Prostate gland (tissue), 2 donors: ENCODE data around the gene SMIM41. TPM values are rescaled to one million over a fixed set of nuclear protein-coding genes. Genes with fewer than 3 reads are reported as not detected.
A peak's percentile ranks its signal among the peaks of the same experiment; 100 is the strongest.

Experiments
- DNase-seq: peaks from one replicate; pipeline ENCODE4 v3.0.0-alpha.2; 2019; ENCODE audit warnings: low spot score
- H3K27ac ChIP-seq, 2 donors: fragments of 200-600 bp; sonication (generic); 2 replicates each; pipeline ENCODE4 v1.5.1; 2017 to 2019
- H3K27me3 ChIP-seq: fragments of 200-600 bp; sonication (generic); replicated peaks from 2 replicates; pipeline ENCODE4 v1.5.1; 2019; ENCODE audit not compliant: insufficient read depth
- H3K36me3 ChIP-seq, 2 donors: fragments of 200-600 bp; sonication (generic); 1 replicate in 1 of 2; 2 replicates in 1 of 2; pipeline versions ENCODE4 v1.5.1 to v1.8.1; 2017 to 2019
- H3K4me1 ChIP-seq: fragments of 200-600 bp; sonication (generic); replicated peaks from 2 replicates; pipeline ENCODE4 v1.5.1; 2019
- H3K4me3 ChIP-seq, 2 donors: fragments of 200-600 bp; sonication (generic); 2 replicates each; pipeline ENCODE4 v1.5.1; 2017 to 2019
- H3K9me3 ChIP-seq: fragments of 200-600 bp; sonication (generic); 2 replicates; pipeline ENCODE4 v1.5.1; 2017
- CTCF ChIP-seq, 4 experiments: fragments of 200-600 bp in 2 of 4; fragments of 450-650 bp in 2 of 4; sonication (generic) in 2 of 4; IDR thresholded peaks; 1 replicate in 3 of 4; 2 replicates in 1 of 4; pipeline ENCODE4 v1.5.1; 2016 to 2019; ENCODE audit warnings: antibody characterized with exemption in 4 of 4, mild to moderate bottlenecking in 2 of 4, moderate library complexity in 2 of 4
- POLR2A ChIP-seq: fragments of 450-650 bp; IDR thresholded peaks from one replicate; pipeline ENCODE4 v1.6.1; 2016; ENCODE audit warnings: antibody characterized with exemption, mild to moderate bottlenecking
- POLR2AphosphoS5 ChIP-seq: sonication (generic); formaldehyde crosslinking; IDR thresholded peaks from one replicate; pipeline ENCODE4 v1.6.1; 2017; ENCODE audit warnings: antibody characterized with exemption
- WGBS: methylation state at CpG from one replicate; pipeline ENCODE4 v1.1.5; 2018; 5-methylcytosine and 5-hydroxymethylcytosine counted together
- intact Hi-C: fragments of 100-400 bp; cut with DNase I; formaldehyde crosslinking; loops from one replicate; pipeline ENCODE4 v1.14.2; 2022
- total RNA-seq, 2 donors: library from RNA; depleted of rRNA; stranded (reverse); fragments of >200 nt; gene quantifications; one replicate each; pipeline ENCODE4 v1.1.0, GENCODE V29; 2016

Gene SMIM41
- total RNA-seq, 2 donors from 2014 or later: 7.5 to 30.2 TPM

GRCh38 chr12:52141875-52142274 is 62.4 kb downstream of the SMIM41 start:
- 95% methylated on average over 8 of the region's 8 CpGs for WGBS
- no peak overlapping the region for H3K27ac ChIP-seq
- intact Hi-C loops: no loop called here
- H3K4me3 ChIP-seq: no peak overlapping the region
- H3K4me1 ChIP-seq: peaks cover 26% of the 10 kb centered on the region
- no peak for DNase-seq
- H3K36me3 ChIP-seq: no peaks in the 10 kb centered on the region
- H3K27me3 ChIP-seq: no peaks in the 10 kb centered on the region
- no peaks in the 10 kb centered on the region for H3K9me3 ChIP-seq
- no peak for TF ChIP-seq CTCF (IDR thresholded peaks at IDR 0.05)
- TF ChIP-seq POLR2AphosphoS5: no peak
- TF ChIP-seq POLR2A: no peak

GRCh38 chr12:52142431-52142830 is 62.9 kb downstream of the SMIM41 start:
- TF ChIP-seq POLR2AphosphoS5: no peak
- TF ChIP-seq CTCF (IDR thresholded peaks at IDR 0.05): no peak
- no peak for TF ChIP-seq POLR2A
- H3K36me3 ChIP-seq: no peaks in the 10 kb centered on the region
- H3K27me3 ChIP-seq: no peaks in the 10 kb centered on the region
- 82% methylated on average over 5 of the region's 5 CpGs for WGBS
- intact Hi-C loops: no loop called here
- H3K27ac ChIP-seq: no peak overlapping the region
- no peak overlapping the region for H3K4me3 ChIP-seq
- H3K4me1 ChIP-seq: peaks cover 30% of the 10 kb centered on the region
- no peak for DNase-seq
- no peaks in the 10 kb centered on the region for H3K9me3 ChIP-seq

GRCh38 chr12:52144512-52145227 is 65.2 kb downstream of the SMIM41 start:
- TF ChIP-seq POLR2A: no peak
- Histone ChIP-seq H3K9me3 (no peaks in the 10 kb centered on the region), H3K4me3 (no peak overlapping the region), H3K27ac (peak overlapping the region; percentile 92 to 96), H3K36me3 (no peaks in the 10 kb centered on the region), H3K4me1 (peaks cover 51% of the 10 kb centered on the region), H3K27me3 (no peaks in the 10 kb centered on the region)
- 84% methylated on average over 16 of the region's 16 CpGs for WGBS
- no peak for DNase-seq
- intact Hi-C loops: no loop called here

DNA sequence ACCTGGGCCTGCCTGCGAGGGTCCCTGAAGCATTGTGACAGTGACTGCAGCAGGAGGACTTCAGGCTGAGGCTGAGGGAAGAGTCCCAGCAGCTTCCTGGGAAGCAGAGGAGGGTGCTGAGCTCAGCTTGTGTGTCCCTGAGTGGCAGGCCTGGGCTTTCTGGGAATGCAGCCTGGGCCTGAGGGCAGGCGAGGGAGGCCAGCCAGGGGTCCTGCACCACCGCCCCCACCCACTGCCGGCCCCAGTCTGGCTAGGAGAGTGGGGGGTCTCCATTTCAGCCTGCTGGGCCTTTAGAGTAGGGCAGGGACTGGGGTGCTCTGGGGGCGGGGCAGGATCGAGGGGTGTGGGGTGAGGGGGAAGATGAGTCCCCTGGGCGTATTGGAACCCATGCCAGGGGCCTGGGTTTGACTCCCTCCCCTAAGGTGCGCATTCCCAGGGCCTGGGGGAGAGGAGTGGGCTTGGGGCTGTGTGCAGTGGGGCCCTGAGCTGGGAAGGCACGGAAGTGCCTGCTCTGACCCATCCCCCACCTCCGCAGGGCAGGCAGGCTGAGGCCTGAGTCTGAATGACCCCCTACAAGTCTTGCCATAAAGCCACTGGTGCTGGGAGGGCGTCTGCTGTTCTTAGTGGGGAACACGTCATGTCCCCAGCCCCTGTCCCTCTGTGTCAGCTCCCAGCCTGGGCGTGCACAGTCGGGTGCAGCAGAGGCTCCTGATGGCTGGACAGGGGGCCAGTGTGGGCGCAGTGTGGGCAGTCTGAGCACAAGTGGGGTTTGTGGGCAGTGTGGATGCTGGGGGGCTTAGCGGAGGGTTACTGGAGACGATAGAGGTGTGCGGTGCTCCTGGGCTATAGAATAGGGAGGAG is 66.0 kb downstream of the SMIM41 start:
- peak overlapping the region; percentile 92 to 96 for H3K27ac ChIP-seq
- 80% methylated on average over 18 of the region's 18 CpGs for WGBS
- DNase-seq: no peak

More for the DNA sequence above, 66.0 kb downstream of the SMIM41 start:
- H3K4me3 ChIP-seq: no peak overlapping the region
- no peaks in the 10 kb centered on the region for H3K27me3 ChIP-seq
- no peaks in the 10 kb centered on the region for H3K36me3 ChIP-seq
- H3K9me3 ChIP-seq: no peaks in the 10 kb centered on the region
- intact Hi-C loops: no loop called here
- TF ChIP-seq CTCF (IDR thresholded peaks at IDR 0.05) (no peak), POLR2A (no peak), POLR2AphosphoS5 (no peak)
- H3K4me1 ChIP-seq: peaks cover 57% of the 10 kb centered on the region
